GM19452 (cell line): ENCODE measurements around the gene PEPD.

ENCODE experiments used
- ATAC-seq: cut with Tn5 transposase; IDR thresholded peaks from one replicate; pipeline ENCODE4 v1.9.1; 2021; ENCODE audit not compliant: unreplicated experiment

PEPD gene

GRCh38 chr19:33440682-33441081 lies 80.9 kb downstream of the PEPD start:
- no peak for ATAC-seq

GRCh38 chr19:33440241-33440640 lies 81.3 kb downstream of the PEPD start:
- no peak for ATAC-seq

GRCh38 chr19:33438987-33439781 lies 82.4 kb downstream of the PEPD start:
- no peak for ATAC-seq

- no peak for ATAC-seq
These were observed 83.5 kb downstream of the PEPD start for GRCh38 chr19:33437821-33438671.

GRCh38 chr19:33437393-33437820 lies 84.2 kb downstream of the PEPD start:
- ATAC-seq, result no peak

GRCh38 chr19:33436360-33437345 lies 84.9 kb downstream of the PEPD start:
- ATAC-seq, result no peak

GRCh38 chr19:33435706-33436359 lies 85.8 kb downstream of the PEPD start:
- ATAC-seq, result no peak

- no peak for ATAC-seq
These were observed 86.5 kb downstream of the PEPD start for GRCh38 chr19:33434886-33435705.

- no peak for ATAC-seq
These were observed 87.3 kb downstream of the PEPD start for GRCh38 chr19:33434069-33434885.

GRCh38 chr19:33432446-33433170 lies 89.0 kb downstream of the PEPD start:
- no peak for ATAC-seq

GRCh38 chr19:33432015-33432414 lies 89.6 kb downstream of the PEPD start:
- no peak for ATAC-seq

- no peak for ATAC-seq
These were observed 90.8 kb downstream of the PEPD start for GRCh38 chr19:33430674-33431277.

- ATAC-seq, result no peak
These were observed 91.5 kb downstream of the PEPD start for GRCh38 chr19:33429891-33430673.

GRCh38 chr19:33428627-33429125 lies 92.9 kb downstream of the PEPD start:
- no peak for ATAC-seq

GRCh38 chr19:33427801-33428626 lies 93.6 kb downstream of the PEPD start:
- ATAC-seq, result no peak
